ENCODE results near the gene SLC17A3.

Gene SLC17A3

GRCh38 chr6:25874118-25874517 lies at the start of gene SLC17A3:
TSS of gene SLC17A3 (minus strand) at chr6:25874243. CDS start at chr6:25868387, 5,856 bp downstream.
- TF ChIP-seq CTCF (IDR thresholded peaks at IDR 0.05; ENCODE audit: insufficient read depth, low read depth, low read length, missing control alignments): no peak
- H3K4me3 ChIP-seq (ENCODE audit: low read length): no peak within 1 kb of the TSS
- DNase-seq (ENCODE audit: low read depth): no peak

- TF ChIP-seq CTCF (IDR thresholded peaks at IDR 0.05; ENCODE audit: insufficient read depth, low read depth, low read length, missing control alignments): no peak
Observed at GRCh38 chr6:25922301-25922700, 48.3 kb upstream of the SLC17A3 start.

GRCh38 chr6:25921525-25922203 lies 47.6 kb upstream of the SLC17A3 start:
- no peak for TF ChIP-seq CTCF (IDR thresholded peaks at IDR 0.05; ENCODE audit: insufficient read depth, low read depth, low read length, missing control alignments)
- H3K4me3 ChIP-seq (ENCODE audit: low read length): no peak overlapping the region
- no peak for DNase-seq (ENCODE audit: low read depth)

More at GRCh38 chr6:25922301-25922700, 48.3 kb upstream of the SLC17A3 start:
- no peak for DNase-seq (ENCODE audit: low read depth)
- H3K4me3 ChIP-seq (ENCODE audit: low read length): no peak overlapping the region

- no peak overlapping the region for H3K4me3 ChIP-seq (ENCODE audit: low read length)
- TF ChIP-seq CTCF (IDR thresholded peaks at IDR 0.05; ENCODE audit: insufficient read depth, low read depth, low read length, missing control alignments): no peak
- no peak for DNase-seq (ENCODE audit: low read depth)
Observed at GRCh38 chr6:25919657-25920056, 45.6 kb upstream of the SLC17A3 start.

GRCh38 chr6:25918083-25918683 lies 44.1 kb upstream of the SLC17A3 start:
- no peak overlapping the region for H3K4me3 ChIP-seq (ENCODE audit: low read length)
- no peak for DNase-seq (ENCODE audit: low read depth)

GRCh38 chr6:25916789-25917490 lies 42.9 kb upstream of the SLC17A3 start:
- no peak overlapping the region for H3K4me3 ChIP-seq (ENCODE audit: low read length)
- no peak for TF ChIP-seq CTCF (IDR thresholded peaks at IDR 0.05; ENCODE audit: insufficient read depth, low read depth, low read length, missing control alignments)
- DNase-seq (ENCODE audit: low read depth): no peak

More at GRCh38 chr6:25918083-25918683, 44.1 kb upstream of the SLC17A3 start:
- no peak for TF ChIP-seq CTCF (IDR thresholded peaks at IDR 0.05; ENCODE audit: insufficient read depth, low read depth, low read length, missing control alignments)

Measured in epithelial cell of esophagus (primary cell).